EL (cell line): ENCODE measurements around the gene FCRLB.
"Not testable (repeated sequence)": the region's sequence is repeated elsewhere in the genome, so short reads cannot be mapped to it uniquely, and the experiment has no call there.

Experiments used
- DNase-seq: peaks from one replicate; pipeline ENCODE4 v3.0.0-alpha.2; 2016

FCRLB gene

DNA sequence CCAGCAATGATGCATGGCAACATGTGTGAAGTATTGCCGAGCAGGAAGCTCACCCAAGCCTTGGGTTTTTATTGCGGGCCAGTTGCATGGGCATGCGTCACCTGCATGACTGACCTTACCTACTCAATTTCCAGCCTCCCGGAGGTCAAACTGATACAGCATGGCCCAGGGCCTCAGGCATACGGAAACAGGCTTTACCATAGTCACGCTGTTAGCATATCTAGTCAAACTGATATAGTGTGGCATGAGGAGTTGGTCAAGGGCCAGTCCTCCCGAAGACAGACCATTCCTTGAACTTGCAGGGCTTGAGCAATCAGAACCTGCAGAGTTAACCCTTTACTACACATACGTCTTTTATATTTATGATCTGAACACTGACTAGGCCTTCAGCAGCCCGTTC lies 21.9 kb downstream of the FCRLB start:
- DNase-seq, result no peak

DNA sequence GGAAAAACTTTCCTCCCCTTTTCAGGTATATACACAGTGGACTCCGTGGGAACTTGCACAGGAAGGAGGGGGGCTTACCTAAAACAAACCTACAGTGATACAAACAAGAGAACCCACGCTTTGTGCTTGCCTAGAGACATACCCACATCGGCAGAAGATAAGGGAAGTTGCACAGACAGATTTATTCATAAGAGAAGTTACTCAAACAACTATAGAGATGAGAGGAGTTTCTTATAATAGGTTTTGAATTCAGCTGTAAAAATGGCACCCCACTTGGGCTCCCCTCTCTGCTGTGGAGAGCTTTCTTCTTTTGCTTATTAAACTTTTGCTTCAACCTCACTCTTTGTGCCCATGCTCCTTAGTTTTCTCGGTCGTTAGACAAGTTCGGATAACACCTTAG lies 26.5 kb downstream of the FCRLB start:
- no peak for DNase-seq

DNA sequence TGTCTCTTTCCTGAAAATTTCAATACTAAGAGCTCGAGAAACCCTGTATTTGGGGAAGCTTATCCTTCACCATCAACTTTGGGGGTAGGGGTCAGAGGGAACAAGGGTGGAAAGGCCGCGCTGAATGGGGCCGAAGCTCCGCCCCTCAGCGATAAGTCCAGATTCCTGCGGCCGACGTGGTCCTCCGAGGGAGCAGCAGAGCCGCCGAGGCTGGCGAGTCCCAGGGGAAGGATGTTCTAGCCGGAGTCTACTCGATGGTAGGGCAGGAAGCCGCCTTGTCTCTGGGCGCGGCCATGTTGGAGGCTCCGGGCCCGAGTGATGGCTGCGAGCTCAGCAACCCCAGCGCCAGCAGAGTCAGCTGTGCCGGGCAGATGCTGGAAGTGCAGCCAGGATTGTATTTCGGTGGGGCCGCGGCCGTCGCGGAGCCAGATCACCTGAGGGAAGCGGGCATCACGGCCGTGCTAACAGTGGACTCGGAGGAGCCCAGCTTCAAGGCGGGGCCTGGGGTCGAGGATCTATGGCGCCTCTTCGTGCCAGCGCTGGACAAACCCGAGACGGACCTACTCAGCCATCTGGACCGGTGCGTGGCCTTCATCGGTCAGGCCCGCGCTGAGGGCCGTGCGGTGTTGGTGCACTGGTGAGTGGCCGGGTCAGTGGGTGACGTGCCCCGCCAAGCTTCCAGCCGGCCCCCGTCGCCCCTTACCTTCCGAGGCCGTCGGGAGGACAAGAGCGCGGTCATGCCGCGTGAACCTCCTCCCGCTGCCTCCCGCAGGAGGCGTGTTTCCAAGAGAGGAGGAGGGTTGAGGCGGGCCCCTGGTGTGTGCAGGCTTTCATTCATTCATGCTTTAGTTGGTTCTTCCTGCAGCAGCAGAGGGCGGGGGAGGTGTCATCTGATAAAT lies 28.4 kb downstream of the FCRLB start, which contains the start of gene DUSP12:
Gene DUSP12 (plus strand): TSS at position 278 of the 899 bp plus-strand sequence. CDS start 16 bp downstream, at position 294.
- DNase-seq, result peak; percentile 95

DNA sequence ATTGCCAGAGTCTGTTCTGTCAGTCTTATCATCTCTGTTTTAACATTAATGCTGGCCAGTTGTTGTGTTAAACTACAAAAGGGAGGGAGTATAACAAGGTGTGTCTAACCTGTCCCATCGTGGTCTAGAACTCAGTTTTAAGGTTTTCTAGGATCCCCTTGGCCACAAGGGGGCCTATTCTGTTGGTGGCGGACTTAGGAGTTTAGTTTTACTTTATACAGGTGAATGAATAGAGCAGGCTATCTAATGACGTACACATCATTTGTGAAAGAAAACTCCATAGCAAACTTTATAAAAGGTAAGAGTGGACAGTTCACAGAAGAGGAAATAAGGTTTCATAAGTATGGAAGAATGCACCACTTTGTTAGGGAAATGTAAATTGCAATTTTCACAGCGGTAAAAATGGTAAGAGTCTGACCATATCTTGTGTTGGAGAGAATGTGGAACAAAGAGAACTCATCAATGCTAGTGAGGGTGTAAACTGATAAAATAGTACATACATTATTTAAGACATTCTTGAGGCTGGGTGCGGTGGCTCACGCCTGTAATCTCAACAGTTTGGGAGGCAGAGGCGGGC lies 42.3 kb downstream of the FCRLB start:
- DNase-seq, result peak; percentile 25

DNA sequence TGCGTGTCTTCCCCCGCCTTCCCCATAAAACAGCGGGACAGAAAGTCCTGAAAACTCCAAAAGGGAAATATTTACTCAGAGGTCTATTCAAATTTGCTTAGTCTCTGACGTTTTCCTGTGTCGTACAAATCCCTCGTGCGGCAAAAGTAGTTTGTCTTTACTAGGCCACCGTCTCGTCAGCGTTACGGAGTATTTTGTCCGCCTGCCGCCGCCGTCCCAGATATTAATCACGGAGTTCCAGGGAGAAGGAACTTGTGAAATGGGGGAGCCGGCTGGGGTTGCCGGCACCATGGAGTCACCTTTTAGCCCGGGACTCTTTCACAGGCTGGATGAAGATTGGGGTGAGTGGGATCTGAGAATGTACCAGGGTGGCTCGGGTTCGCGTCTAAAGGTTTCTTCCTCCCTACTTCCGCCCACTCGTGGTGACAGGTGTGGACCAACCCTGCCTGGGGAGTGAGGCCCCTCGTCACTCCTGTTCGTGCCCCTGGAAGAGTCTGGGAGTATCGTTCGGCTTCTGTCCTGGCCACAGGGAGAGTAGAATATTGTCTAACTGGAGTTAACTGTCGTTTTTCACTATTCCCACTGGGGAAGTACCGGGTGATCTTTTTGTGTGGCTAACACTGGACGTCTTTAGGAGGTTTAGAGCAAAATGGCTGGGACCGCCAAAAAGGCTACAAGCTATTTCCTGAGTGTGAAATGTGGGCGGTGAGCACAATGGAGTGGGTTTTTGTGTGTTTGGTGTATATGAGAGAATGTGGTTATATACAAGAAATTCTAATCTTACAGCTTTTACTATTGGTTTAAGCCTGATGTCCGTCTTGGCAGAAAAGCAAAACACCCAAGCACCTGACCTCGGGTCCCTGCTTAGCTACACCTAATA lies 45.0 kb downstream of the FCRLB start, which contains the start of gene ATF6:
Gene ATF6 (plus strand): TSS at position 219 of the 880 bp plus-strand sequence. CDS start 41 bp downstream, at position 260.
- peak; percentile 91 for DNase-seq

DNA sequence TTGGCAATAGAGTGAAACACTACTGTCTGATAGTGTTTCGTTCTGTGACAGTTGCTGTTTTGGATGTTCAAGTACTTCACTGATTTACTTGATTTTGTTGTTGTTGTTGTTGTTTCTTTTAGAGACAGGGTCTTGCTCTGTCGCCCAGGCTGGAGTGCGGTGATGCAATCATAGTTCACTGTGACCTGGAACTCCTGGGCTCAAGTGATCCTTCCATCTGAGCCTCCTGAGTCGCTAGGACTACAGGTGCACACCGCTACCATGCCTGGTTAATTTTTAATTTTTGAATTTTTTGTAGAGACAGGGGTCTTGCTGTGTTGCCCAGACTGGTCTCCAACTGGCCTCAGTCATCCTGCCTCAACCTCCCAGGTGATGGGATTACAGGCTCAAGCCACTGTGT lies 47.1 kb downstream of the FCRLB start:
- DNase-seq, result no peak

DNA sequence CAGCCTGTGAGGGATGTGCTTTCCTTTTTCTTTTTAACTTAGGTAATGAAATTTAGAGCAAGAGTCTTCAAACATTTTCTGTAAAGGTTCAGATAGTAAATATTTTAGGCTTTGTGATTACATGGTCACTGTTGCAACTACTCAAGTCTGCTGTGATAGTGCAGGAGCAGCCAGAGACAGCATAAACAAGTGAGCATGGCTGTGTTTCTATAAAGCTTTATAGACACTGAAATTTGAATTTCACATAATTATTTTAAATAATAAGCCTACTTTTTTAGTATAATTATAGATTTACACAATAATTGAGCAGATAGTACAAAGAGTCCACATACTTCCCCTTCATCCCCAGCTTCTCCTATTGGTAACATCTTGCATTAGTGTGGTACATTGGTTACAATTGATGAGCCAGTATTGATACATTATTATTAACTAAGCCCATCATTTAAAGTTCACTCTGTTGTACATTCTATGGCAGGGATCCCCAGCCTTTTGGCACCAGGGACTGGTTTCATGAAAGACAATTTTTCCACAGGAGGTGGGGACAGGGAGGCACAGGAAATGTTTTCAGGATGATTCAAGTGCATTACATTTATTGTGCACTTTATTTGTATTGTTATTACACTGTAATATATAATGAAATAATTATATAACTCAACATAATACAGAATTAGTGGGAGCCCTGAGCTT lies 47.8 kb downstream of the FCRLB start:
- peak; percentile 7 for DNase-seq

DNA sequence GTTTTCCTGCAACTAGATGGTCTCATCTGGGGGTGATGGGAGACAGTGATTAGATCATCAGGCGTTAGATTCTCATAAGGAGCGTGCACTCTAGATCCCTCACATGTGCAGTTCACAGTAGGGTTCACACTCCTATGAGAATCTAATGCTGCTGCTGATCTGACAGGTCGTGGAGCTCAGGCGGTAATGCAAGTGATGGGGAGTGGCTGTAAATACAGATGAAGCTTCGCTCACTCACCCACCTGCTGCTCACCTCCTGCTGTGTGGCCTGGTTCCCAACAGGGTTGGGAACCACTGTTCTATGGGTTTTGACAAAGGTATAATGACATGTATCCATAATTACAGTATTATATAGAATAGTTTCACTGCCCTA lies 48.3 kb downstream of the FCRLB start:
- DNase-seq, result not testable (repeated sequence)

DNA sequence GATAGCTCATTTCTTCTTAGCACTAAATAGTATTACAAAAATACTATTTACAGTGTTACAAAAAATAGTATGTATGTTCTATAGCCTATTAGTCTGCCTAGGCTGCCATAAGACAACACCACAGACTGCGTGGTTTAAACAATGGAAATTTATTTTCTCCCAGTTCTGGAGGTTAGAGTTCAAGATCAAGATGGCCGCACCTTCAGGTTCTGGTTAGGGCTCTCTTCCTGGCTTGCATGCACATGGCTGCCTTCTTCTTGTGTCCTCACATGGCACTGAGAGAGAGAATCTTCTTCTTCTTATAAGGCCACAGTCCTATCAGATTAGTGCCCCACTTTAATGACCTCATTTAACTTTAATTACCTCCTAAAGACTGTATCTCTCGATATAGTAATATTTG lies 48.9 kb downstream of the FCRLB start:
- DNase-seq, result no peak

DNA sequence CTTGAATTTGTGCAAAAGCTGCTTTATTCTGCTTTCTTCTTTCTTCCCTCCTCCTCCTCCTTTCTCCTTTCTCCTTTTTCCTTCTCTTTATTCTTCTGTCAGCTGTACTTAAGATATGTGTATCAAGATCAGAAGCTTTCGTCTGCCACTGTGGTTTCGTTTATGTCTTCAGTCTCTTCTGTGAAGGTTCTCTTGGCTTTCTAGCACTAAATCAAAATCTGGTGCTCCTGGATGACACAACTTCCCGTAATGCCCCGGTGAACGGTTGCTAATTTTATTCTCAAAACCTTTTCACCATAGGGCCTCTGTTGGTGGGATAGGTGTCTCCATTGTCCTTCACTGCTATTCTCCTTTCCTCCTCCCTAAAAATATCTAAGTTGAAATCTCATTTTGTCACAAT lies 49.8 kb downstream of the FCRLB start:
- DNase-seq, result no peak

DNA sequence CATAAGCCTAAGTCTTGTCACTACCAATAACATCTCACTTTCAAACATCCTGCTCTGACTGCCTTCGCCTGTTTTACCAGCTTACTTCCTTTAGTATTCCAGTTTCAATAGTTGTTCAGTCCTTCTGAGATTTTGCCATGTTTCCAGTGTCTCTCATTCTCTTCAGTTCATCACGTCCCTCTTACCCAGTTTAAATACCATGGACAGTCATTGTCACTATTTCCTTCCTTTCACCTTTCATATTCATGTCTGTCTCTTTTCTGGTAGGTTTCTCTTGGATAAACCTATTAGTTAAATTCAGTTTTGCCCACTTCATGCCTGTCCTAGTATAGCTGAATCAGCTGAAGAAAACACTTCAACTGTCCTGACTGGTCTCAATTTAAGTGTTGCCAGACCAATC lies 50.6 kb downstream of the FCRLB start:
- DNase-seq, result no peak

DNA sequence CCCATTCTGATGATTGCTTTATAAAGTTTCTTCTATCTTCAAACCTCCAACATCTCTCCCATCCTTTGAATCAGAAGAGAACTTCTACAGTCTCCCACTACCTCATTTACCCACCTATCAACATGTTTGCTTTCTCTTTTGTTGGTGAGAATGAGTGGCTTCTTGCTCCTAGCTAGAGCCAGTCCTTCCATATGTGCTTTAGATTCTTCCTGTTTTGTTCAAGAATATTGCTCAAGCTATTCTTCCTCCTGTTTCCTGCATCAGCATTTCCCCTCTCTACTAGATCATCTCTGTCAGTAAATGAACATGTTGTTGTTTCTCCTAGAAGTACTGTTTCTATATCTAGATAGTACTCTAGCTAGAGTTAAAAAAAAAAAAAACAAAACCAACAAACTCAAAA lies 51.1 kb downstream of the FCRLB start:
- no peak for DNase-seq

DNA sequence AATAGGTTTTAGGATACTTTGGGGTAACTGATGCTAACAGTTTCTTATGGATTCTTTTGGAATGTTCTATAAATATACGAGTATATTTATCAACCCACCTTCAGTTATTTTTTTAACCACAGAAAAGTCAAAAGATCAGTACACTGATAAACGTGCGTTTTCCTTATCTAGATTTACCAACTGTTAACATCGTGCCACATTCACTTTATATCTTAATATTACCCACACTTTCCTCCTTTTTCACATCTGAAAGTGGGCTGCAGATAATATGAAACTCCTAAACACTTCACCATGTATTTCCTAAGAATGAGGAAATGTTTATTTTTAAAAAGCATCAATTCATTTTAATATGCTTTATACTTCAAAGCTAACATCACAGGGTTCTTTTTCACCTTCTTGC lies 52.4 kb downstream of the FCRLB start:
- DNase-seq, result no peak

DNA sequence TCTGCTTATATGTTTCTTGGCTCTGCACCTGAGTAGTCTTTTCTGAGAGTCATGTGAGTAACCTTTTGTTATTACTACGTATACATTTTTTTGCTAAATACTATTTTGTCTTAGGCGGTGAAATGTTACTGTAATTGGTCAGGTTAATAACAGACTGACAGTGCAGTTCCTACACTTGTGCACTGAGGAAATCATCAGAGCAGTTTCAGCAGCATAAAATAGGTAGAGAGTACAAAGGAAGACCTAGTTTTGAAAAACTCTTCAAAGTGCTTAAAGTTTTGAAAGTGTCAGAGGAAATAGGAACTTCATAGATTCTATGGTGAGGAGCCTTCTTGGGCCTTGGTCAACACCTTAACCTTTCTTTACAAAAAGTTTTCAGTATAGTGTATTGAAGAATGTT lies 55.9 kb downstream of the FCRLB start:
- DNase-seq, result no peak
